OCI-LY7 (cell line): ENCODE measurements around the gene DUSP18. TPM values are rescaled to one million over a fixed set of nuclear protein-coding genes. Genes with fewer than 3 reads are reported as not detected.

Source experiments
- BruUV-seq: library from RNA; stranded (reverse); fragments of 400-500 nt; replicated peaks from 2 replicates; lab custom pipeline; 2021; lab: Mats Ljungman, UMichigan
- CTCF ChIA-PET: fragments of 300-600 bp; sonication (Branson Sonifier 250); formaldehyde crosslinking; loops from one replicate; lab custom pipeline; 2022; ENCODE audit warnings: antibody characterized with exemption; ENCODE audit not compliant: unreplicated experiment; lab: Charles Lee
- POLR2A ChIA-PET: fragments of 300-600 bp; sonication (Branson Sonifier 250); formaldehyde crosslinking; loops from one replicate; lab custom pipeline; 2022; ENCODE audit warnings: antibody characterized with exemption; lab: Charles Lee
- DNase-seq: peaks from one replicate; pipeline ENCODE4 v3.0.0-alpha.2; 2015; ENCODE audit warnings: low spot score
- H2AFZ ChIP-seq: fragments of 200-600 bp; sonication (generic), shearing (Covaris generic); 2 replicates; pipeline ENCODE4 v1.6.1; 2014; ENCODE audit warnings: mild to moderate bottlenecking, antibody characterized with exemption, low read length, moderate library complexity
- H3K27ac ChIP-seq: fragments of 200-600 bp; sonication (generic); 2 replicates; pipeline ENCODE4 v1.5.1; 2014; ENCODE audit warnings: mixed run types, low read depth, mild to moderate bottlenecking, moderate library complexity, low read length, inconsistent platforms; ENCODE audit not compliant: poor library complexity, severe bottlenecking
- H3K36me3 ChIP-seq: fragments of 200-600 bp; sonication (generic); 2 replicates; pipeline ENCODE4 v1.6.1; 2014; ENCODE audit warnings: mild to moderate bottlenecking, antibody characterized with exemption, low read length, moderate library complexity, mixed read lengths; ENCODE audit not compliant: insufficient read depth
- H3K4me1 ChIP-seq: fragments of 200-600 bp; sonication (generic); 2 replicates; pipeline ENCODE4 v1.5.1; 2014; ENCODE audit warnings: mild to moderate bottlenecking, low read length; ENCODE audit not compliant: insufficient read depth, poor library complexity, severe bottlenecking
- H3K4me2 ChIP-seq: fragments of 200-600 bp; sonication (generic); 2 replicates; pipeline ENCODE4 v1.6.1; 2014; ENCODE audit warnings: mild to moderate bottlenecking, low read length
- H3K4me3 ChIP-seq: fragments of 200-600 bp; sonication (generic); 2 replicates; pipeline ENCODE4 v1.5.1; 2014; ENCODE audit warnings: mild to moderate bottlenecking, low read depth, low read length; ENCODE audit not compliant: poor library complexity, severe bottlenecking
- H3K79me2 ChIP-seq: fragments of 200-600 bp; sonication (generic); 2 replicates; pipeline ENCODE4 v1.6.1; 2016; ENCODE audit warnings: low read depth, mild to moderate bottlenecking, low read length, moderate library complexity, mixed read lengths; ENCODE audit not compliant: insufficient read depth
- H3K9me2 ChIP-seq: fragments of 200-600 bp; sonication (generic); 2 replicates; pipeline ENCODE4 v1.6.1; 2016; ENCODE audit warnings: mild to moderate bottlenecking, low read length, mixed read lengths; ENCODE audit not compliant: insufficient read depth
- H3K9me3 ChIP-seq: fragments of 200-600 bp; sonication (generic); 2 replicates; pipeline ENCODE4 v1.6.1; 2014; ENCODE audit warnings: mild to moderate bottlenecking, mixed run types, low read length, mixed read lengths
- H4K20me1 ChIP-seq: fragments of 200-600 bp; sonication (generic); 2 replicates; pipeline ENCODE4 v1.6.1; 2014; ENCODE audit warnings: mild to moderate bottlenecking, antibody characterized with exemption, low read length, moderate library complexity, mixed read lengths; ENCODE audit not compliant: insufficient read depth
- CTCF ChIP-seq: fragments of 200-600 bp; sonication (generic); conservative IDR thresholded peaks from 2 replicates; pipeline ENCODE4 v1.5.1; 2014; ENCODE audit warnings: mild to moderate bottlenecking, antibody characterized with exemption, low read length, moderate library complexity, mixed read lengths
- EZH2phosphoT487 ChIP-seq: fragments of 200-600 bp; sonication (generic); IDR thresholded peaks from 2 replicates; pipeline ENCODE4 v1.6.1; 2018; ENCODE audit warnings: low read depth, borderline replicate concordance, mild to moderate bottlenecking, mixed run types, antibody characterized with exemption, low read length, moderate library complexity, mixed read lengths
- intact Hi-C: fragments of 100-400 bp; cut with micrococcal nuclease; formaldehyde crosslinking; loops from one replicate; pipeline ENCODE4 v1.10.0; 2022; ENCODE audit not compliant: unreplicated experiment
- total RNA-seq, 2 experiments: library from RNA; depleted of rRNA in 1 of 2; stranded (reverse); fragments of >200 nt in 1 of 2; shearing (Covaris generic) in 1 of 2; gene quantifications; 2 replicates each; pipeline ENCODE4 v1.2.3, GENCODE V29; 2014 to 2022

The DUSP18 gene
- total RNA-seq, 2 experiments from 2014 or later: 5.0 to 6.4 TPM

- no peak for DNase-seq
- no peaks in the 10 kb centered on the region for H3K79me2 ChIP-seq
- no peak overlapping the region for H2AFZ ChIP-seq
- TF ChIP-seq CTCF (no peak), EZH2phosphoT487 (no peak)
- POLR2A ChIA-PET: no interaction called here
- intact Hi-C loops: no loop called here
- H4K20me1 ChIP-seq: no peaks in the 10 kb centered on the region
- H3K9me3 ChIP-seq: no peaks in the 10 kb centered on the region
- BruUV-seq: no TSS peak
- H3K4me3 ChIP-seq: no peak overlapping the region
- H3K36me3 ChIP-seq: no peaks in the 10 kb centered on the region
- no peak overlapping the region for H3K27ac ChIP-seq
- H3K4me1 ChIP-seq: no peaks in the 10 kb centered on the region
- CTCF ChIA-PET: no interaction called here
- H3K9me2 ChIP-seq: no peaks in the 10 kb centered on the region
- H3K4me2 ChIP-seq: no peak overlapping the region
Measured at GRCh38 chr22:30697975-30698374, 30.3 kb upstream of the DUSP18 start.

GRCh38 chr22:30695871-30696655 lies 28.4 kb upstream of the DUSP18 start:
- Histone ChIP-seq H3K79me2 (no peaks in the 10 kb centered on the region), H2AFZ (no peak overlapping the region), H3K9me3 (no peaks in the 10 kb centered on the region), H3K4me2 (no peak overlapping the region), H3K27ac (no peak overlapping the region), H4K20me1 (no peaks in the 10 kb centered on the region), H3K9me2 (no peaks in the 10 kb centered on the region), H3K4me1 (no peaks in the 10 kb centered on the region), H3K4me3 (no peak overlapping the region), H3K36me3 (no peaks in the 10 kb centered on the region)
- no TSS peak for BruUV-seq
- POLR2A ChIA-PET: no interaction called here
- intact Hi-C loops: no loop called here
- TF ChIP-seq CTCF (no peak), EZH2phosphoT487 (no peak)
- DNase-seq: no peak
- CTCF ChIA-PET: no interaction called here

GRCh38 chr22:30695351-30695851 lies 27.7 kb upstream of the DUSP18 start:
- Histone ChIP-seq H3K4me2 (no peak overlapping the region), H4K20me1 (no peaks in the 10 kb centered on the region), H3K4me1 (no peaks in the 10 kb centered on the region), H3K27ac (no peak overlapping the region), H3K79me2 (no peaks in the 10 kb centered on the region), H3K9me2 (no peaks in the 10 kb centered on the region), H2AFZ (no peak overlapping the region), H3K36me3 (no peaks in the 10 kb centered on the region), H3K4me3 (no peak overlapping the region), H3K9me3 (no peaks in the 10 kb centered on the region)
- POLR2A ChIA-PET: no interaction called here
- intact Hi-C loops: no loop called here
- TF ChIP-seq CTCF (no peak), EZH2phosphoT487 (no peak)
- DNase-seq: no peak
- BruUV-seq: no TSS peak
- CTCF ChIA-PET: no interaction called here
